Ovary (tissue), 3 donors: ENCODE data around the gene LIMA1.

Source experiments
- CTCF ChIP-seq, 3 donors: fragments of 450-650 bp in 2 of 3; fragments of 200-600 bp in 1 of 3; IDR thresholded peaks; one replicate each; pipeline versions ENCODE4 v1.5.1 to v1.8.0; 2016 to 2022; ENCODE audit warnings: antibody characterized with exemption in 3 of 3, mild to moderate bottlenecking in 1 of 3
- EP300 ChIP-seq: sonication (generic); formaldehyde crosslinking; IDR thresholded peaks from one replicate; pipeline ENCODE4 v1.6.1; 2017; ENCODE audit warnings: antibody characterized with exemption
- donor health status: DM: no; HTN: no; CAD: no.

DNA sequence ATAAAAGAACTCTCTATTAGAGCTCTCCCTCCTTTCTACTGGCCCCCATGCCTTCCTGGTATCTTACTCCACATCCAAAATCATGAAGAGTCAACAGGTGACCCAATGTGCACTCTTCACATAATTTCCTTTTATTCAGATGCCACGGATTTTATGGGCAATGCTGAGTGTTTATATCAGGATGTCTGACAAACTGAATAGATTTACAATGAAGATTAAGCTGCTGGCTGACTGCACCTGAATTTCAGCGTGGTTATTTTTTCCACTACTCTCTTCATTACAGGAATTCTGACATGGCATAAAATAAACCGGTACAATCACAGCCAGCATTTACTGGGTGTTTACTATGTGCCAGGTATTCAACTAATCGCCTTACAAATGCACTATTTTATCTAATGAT lies 86.8 kb downstream of the LIMA1 start:
- no peak for TF ChIP-seq CTCF (IDR thresholded peaks at IDR 0.05)
- no peak for TF ChIP-seq EP300
